Measurements from ENCODE around the gene SMYD3.

DNA sequence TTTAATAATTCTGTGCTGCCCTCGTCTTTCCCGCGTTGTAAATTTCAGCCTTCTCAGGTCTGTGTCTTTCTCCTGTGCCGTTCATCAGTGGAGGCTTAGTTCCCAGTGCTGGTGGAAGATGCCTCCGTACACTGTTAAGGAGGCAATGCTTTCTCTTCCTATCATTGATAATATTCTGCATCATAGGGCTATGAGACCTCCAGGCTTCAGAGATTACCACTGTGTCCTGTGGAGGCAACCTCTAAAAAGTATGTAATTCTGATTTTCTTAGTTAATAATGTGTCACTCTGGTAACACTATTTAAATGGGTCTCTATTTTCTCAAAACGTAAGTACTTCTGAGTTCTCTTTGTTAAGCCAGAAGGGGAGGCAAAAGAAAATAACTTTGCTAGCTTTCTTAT, 538.3 kb downstream of the SMYD3 start:
- TF ChIP-seq, protein P1, sequence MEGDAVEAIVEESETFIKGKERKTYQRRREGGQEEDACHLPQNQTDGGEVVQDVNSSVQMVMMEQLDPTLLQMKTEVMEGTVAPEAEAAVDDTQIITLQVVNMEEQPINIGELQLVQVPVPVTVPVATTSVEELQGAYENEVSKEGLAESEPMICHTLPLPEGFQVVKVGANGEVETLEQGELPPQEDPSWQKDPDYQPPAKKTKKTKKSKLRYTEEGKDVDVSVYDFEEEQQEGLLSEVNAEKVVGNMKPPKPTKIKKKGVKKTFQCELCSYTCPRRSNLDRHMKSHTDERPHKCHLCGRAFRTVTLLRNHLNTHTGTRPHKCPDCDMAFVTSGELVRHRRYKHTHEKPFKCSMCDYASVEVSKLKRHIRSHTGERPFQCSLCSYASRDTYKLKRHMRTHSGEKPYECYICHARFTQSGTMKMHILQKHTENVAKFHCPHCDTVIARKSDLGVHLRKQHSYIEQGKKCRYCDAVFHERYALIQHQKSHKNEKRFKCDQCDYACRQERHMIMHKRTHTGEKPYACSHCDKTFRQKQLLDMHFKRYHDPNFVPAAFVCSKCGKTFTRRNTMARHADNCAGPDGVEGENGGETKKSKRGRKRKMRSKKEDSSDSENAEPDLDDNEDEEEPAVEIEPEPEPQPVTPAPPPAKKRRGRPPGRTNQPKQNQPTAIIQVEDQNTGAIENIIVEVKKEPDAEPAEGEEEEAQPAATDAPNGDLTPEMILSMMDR (IDR thresholded peaks at IDR 0.05): no peak
- no peak for TF ChIP-seq POLR2A (IDR thresholded peaks at IDR 0.05)

Measured in adrenal gland (tissue), 5 donors.